ENCODE measurements around the gene ANK3.

The ANK3 gene

GRCh38 chr10:60028081-60028480 lies 361.6 kb downstream of the ANK3 start:
- DNase-seq (ENCODE audit: low spot score), result no peak

- DNase-seq (ENCODE audit: low spot score), result no peak
Measured at GRCh38 chr10:60025279-60025678, 364.4 kb downstream of the ANK3 start.

- no peak for DNase-seq (ENCODE audit: low spot score)
Measured at GRCh38 chr10:60024506-60024905, 365.2 kb downstream of the ANK3 start.

- DNase-seq (ENCODE audit: low spot score), result no peak
Measured at GRCh38 chr10:60023155-60023877, 366.4 kb downstream of the ANK3 start.

GRCh38 chr10:60021361-60021760 lies 368.3 kb downstream of the ANK3 start:
- DNase-seq (ENCODE audit: low spot score), result no peak

- no peak for DNase-seq (ENCODE audit: low spot score)
Measured at GRCh38 chr10:60016794-60017193, 372.9 kb downstream of the ANK3 start.

GRCh38 chr10:60009710-60010383 lies 379.8 kb downstream of the ANK3 start:
- no peak for DNase-seq (ENCODE audit: low spot score)

- no peak for DNase-seq (ENCODE audit: low spot score)
Measured at GRCh38 chr10:60009276-60009675, 380.4 kb downstream of the ANK3 start.

GRCh38 chr10:60008816-60009215 lies 380.9 kb downstream of the ANK3 start:
- DNase-seq (ENCODE audit: low spot score), result no peak

- DNase-seq (ENCODE audit: low spot score), result no peak
Measured at GRCh38 chr10:60006062-60006461, 383.6 kb downstream of the ANK3 start.

GRCh38 chr10:60003651-60004523 lies 385.8 kb downstream of the ANK3 start:
- DNase-seq (ENCODE audit: low spot score), result no peak

- DNase-seq (ENCODE audit: low spot score), result no peak
Measured at GRCh38 chr10:60000747-60001146, 388.9 kb downstream of the ANK3 start.

- DNase-seq (ENCODE audit: low spot score), result no peak
Measured at GRCh38 chr10:59997827-59998525, 391.7 kb downstream of the ANK3 start.

- DNase-seq (ENCODE audit: low spot score), result no peak
Measured at GRCh38 chr10:59995862-59996261, 393.8 kb downstream of the ANK3 start.

GRCh38 chr10:59993931-59994330 lies 395.7 kb downstream of the ANK3 start:
- DNase-seq (ENCODE audit: low spot score), result no peak

GRCh38 chr10:59991661-59992060 lies 398.0 kb downstream of the ANK3 start:
- no peak for DNase-seq (ENCODE audit: low spot score)

GRCh38 chr10:59991117-59991516 lies 398.6 kb downstream of the ANK3 start:
- DNase-seq (ENCODE audit: low spot score), result no peak

- DNase-seq (ENCODE audit: low spot score), result no peak
Measured at GRCh38 chr10:59985639-59986038, 404.0 kb downstream of the ANK3 start.

- no peak for DNase-seq (ENCODE audit: low spot score)
Measured at GRCh38 chr10:59984415-59984814, 405.3 kb downstream of the ANK3 start.

- no peak for DNase-seq (ENCODE audit: low spot score)
Measured at GRCh38 chr10:59980356-59980755, 409.3 kb downstream of the ANK3 start.

GRCh38 chr10:59977486-59977885 lies 412.2 kb downstream of the ANK3 start:
- DNase-seq (ENCODE audit: low spot score), result no peak

GRCh38 chr10:59976909-59977308 lies 412.8 kb downstream of the ANK3 start:
- DNase-seq (ENCODE audit: low spot score), result no peak
